Measurements from ENCODE around the gene NF1.

- no peak for TF ChIP-seq POLR2AphosphoS5 (IDR thresholded peaks at IDR 0.05; ENCODE audit: borderline replicate concordance, low read depth, low read length)
- no peak for TF ChIP-seq EZH2 (IDR thresholded peaks at IDR 0.05)
These were observed 283.9 kb downstream of the NF1 start for GRCh38 chr17:31378638-31379037.

All from SK-N-MC (cell line).